ENCODE results near the gene ART4. TPM values are rescaled to one million over a fixed set of nuclear protein-coding genes. Genes with fewer than 3 reads are reported as not detected.

Gene ART4
- total and polyA plus RNA-seq, 4 donors, result 10.5 to 40.7 (median 22.2) TPM

GRCh38 chr12:14833952-14834351, 9.4 kb downstream of the ART4 start (continued):
- TF ChIP-seq MAX (IDR thresholded peaks at IDR 0.05), result no peak
- no peak for TF ChIP-seq ZBTB33 (IDR thresholded peaks at IDR 0.05)
- TF ChIP-seq JUND (IDR thresholded peaks at IDR 0.05), result no peak
- TF ChIP-seq ATF3 (IDR thresholded peaks at IDR 0.05), result no peak
- no peak for TF ChIP-seq FOXA2 (IDR thresholded peaks at IDR 0.05)
- TF ChIP-seq GABPA (IDR thresholded peaks at IDR 0.05 in 1 of 2, conservative IDR thresholded peaks at IDR 0.05 in 1 of 2), result no peak

GRCh38 chr12:14833336-14833735, 10.0 kb downstream of the ART4 start:
- Histone ChIP-seq H3K9me3 (ENCODE audit: control insufficient read depth in 4 of 4, low read length in 3 of 4) (no peaks in the 10 kb centered on the region), H3K36me3 (ENCODE audit: control insufficient read depth in 4 of 4, insufficient read depth in 3 of 4, low read depth in 1 of 4, low read length in 3 of 4) (no peaks in the 10 kb centered on the region), H3K27me3 (ENCODE audit: control insufficient read depth in 4 of 4, insufficient read depth in 4 of 4, low read length in 3 of 4) (no peaks in the 10 kb centered on the region), H3K27ac (ENCODE audit: low read depth in 1 of 2, low read length in 2 of 2) (peak overlapping the region in 1 of 2 donors; percentile 53), H3K4me3 (ENCODE audit: low read depth in 1 of 3, low read length in 3 of 3) (no peak overlapping the region), H3K4me1 (ENCODE audit: control insufficient read depth in 4 of 4, insufficient read depth in 4 of 4, low read length in 3 of 4) (peaks cover 2 to 27% (median 20%) of the 10 kb centered on the region in 4 donors), H3K9ac (ENCODE audit: low read depth in 1 of 2, low read length in 2 of 2) (no peak overlapping the region)
- TF ChIP-seq FOXA1 (IDR thresholded peaks at IDR 0.05) (no peak), EGR1 (IDR thresholded peaks at IDR 0.05; ENCODE audit: low read depth in 2 of 2) (no peak), RXRA (IDR thresholded peaks at IDR 0.05) (peak; percentile 28 to 44), NR2F2 (IDR thresholded peaks at IDR 0.05) (no peak), GABPA (IDR thresholded peaks at IDR 0.05 in 1 of 2, conservative IDR thresholded peaks at IDR 0.05 in 1 of 2) (no peak)
- no peak for DNase-seq (ENCODE audit: low spot score)
- WGBS, result 33% methylated on average over 3 of the region's 3 CpGs

GRCh38 chr12:14828892-14829291, 14.4 kb downstream of the ART4 start:
- no peak overlapping the region for H3K9ac ChIP-seq (ENCODE audit: low read depth in 1 of 2, low read length in 2 of 2)
- no peak overlapping the region for H3K27ac ChIP-seq (ENCODE audit: low read depth in 1 of 2, low read length in 2 of 2)
- H3K27me3 ChIP-seq (ENCODE audit: control insufficient read depth in 4 of 4, insufficient read depth in 4 of 4, low read length in 3 of 4), result no peaks in the 10 kb centered on the region
- peaks cover 2 to 11% (median 9%) of the 10 kb centered on the region in 4 donors for H3K4me1 ChIP-seq (ENCODE audit: control insufficient read depth in 4 of 4, insufficient read depth in 4 of 4, low read length in 3 of 4)
- no peak for TF ChIP-seq RAD21 (IDR thresholded peaks at IDR 0.05)
- TF ChIP-seq REST (IDR thresholded peaks at IDR 0.05), result no peak
- TF ChIP-seq CTCF (IDR thresholded peaks at IDR 0.05; ENCODE audit: low read depth, low read length, missing input control), result no peak
- no peak for TF ChIP-seq EGR1 (IDR thresholded peaks at IDR 0.05; ENCODE audit: low read depth in 2 of 2)
- TF ChIP-seq ATF3 (IDR thresholded peaks at IDR 0.05), result no peak
- no peak for TF ChIP-seq RXRA (IDR thresholded peaks at IDR 0.05)
- TF ChIP-seq HNF4G (IDR thresholded peaks at IDR 0.05), result no peak
- DNase-seq (ENCODE audit: low spot score), result no peak
- no peaks in the 10 kb centered on the region for H3K36me3 ChIP-seq (ENCODE audit: control insufficient read depth in 4 of 4, insufficient read depth in 3 of 4, low read depth in 1 of 4, low read length in 3 of 4)
- no peaks in the 10 kb centered on the region for H3K9me3 ChIP-seq (ENCODE audit: control insufficient read depth in 4 of 4, low read length in 3 of 4)
- no peak overlapping the region for H3K4me3 ChIP-seq (ENCODE audit: low read depth in 1 of 3, low read length in 3 of 3)
